Measurements from ENCODE around the gene RPRD1B.

DNA sequence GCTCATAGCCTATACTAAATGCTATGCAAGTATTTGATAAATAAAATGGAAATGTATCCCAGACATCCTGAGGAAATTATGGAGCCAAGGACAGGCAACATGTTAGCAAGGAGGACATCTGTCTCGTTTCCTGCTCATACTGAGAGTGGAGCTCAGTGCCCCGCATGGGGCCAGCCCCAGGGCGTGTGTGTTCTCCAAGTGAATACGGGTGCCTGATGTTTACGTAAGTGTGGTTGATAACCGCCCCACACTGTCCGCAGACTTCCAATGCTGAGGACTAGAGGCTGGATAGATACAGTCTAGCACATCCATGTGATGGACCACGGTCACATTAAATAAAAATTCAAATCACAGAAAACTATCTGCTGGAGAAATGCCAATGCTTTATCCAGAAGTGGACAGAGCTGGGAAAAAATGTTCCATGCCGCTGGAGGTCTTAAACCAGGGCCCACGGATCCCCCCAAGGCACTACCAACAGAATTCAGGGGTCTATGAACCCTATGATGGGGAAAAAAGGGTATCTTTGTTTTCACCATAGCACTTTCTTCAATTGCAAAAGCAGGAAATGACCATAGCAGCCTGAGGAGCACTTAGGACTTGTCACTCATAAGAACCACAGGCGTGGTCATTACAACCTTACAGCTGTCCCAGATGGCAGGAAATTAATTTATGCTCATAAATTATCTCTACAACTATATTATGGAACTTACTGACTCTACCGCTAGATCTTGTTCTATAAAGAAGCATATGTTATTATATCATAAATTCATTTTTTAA is 106.6 kb downstream of the RPRD1B start:
- TF ChIP-seq, protein P1, sequence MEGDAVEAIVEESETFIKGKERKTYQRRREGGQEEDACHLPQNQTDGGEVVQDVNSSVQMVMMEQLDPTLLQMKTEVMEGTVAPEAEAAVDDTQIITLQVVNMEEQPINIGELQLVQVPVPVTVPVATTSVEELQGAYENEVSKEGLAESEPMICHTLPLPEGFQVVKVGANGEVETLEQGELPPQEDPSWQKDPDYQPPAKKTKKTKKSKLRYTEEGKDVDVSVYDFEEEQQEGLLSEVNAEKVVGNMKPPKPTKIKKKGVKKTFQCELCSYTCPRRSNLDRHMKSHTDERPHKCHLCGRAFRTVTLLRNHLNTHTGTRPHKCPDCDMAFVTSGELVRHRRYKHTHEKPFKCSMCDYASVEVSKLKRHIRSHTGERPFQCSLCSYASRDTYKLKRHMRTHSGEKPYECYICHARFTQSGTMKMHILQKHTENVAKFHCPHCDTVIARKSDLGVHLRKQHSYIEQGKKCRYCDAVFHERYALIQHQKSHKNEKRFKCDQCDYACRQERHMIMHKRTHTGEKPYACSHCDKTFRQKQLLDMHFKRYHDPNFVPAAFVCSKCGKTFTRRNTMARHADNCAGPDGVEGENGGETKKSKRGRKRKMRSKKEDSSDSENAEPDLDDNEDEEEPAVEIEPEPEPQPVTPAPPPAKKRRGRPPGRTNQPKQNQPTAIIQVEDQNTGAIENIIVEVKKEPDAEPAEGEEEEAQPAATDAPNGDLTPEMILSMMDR (IDR thresholded peaks at IDR 0.05), result no peak
- TF ChIP-seq POLR2A (IDR thresholded peaks at IDR 0.05), result no peak
